ENCODE measurements around the gene CXCL16. TPM values are rescaled to one million over a fixed set of nuclear protein-coding genes. Genes with fewer than 3 reads are reported as not detected.
A peak's percentile ranks its signal among the peaks of the same experiment; 100 is the strongest.
"Not testable (repeated sequence)": the region's sequence is repeated elsewhere in the genome, so short reads cannot be mapped to it uniquely, and the experiment has no call there.

The CXCL16 gene
- total RNA-seq, 1 experiment from 2014 or later = 8.1 TPM

DNA sequence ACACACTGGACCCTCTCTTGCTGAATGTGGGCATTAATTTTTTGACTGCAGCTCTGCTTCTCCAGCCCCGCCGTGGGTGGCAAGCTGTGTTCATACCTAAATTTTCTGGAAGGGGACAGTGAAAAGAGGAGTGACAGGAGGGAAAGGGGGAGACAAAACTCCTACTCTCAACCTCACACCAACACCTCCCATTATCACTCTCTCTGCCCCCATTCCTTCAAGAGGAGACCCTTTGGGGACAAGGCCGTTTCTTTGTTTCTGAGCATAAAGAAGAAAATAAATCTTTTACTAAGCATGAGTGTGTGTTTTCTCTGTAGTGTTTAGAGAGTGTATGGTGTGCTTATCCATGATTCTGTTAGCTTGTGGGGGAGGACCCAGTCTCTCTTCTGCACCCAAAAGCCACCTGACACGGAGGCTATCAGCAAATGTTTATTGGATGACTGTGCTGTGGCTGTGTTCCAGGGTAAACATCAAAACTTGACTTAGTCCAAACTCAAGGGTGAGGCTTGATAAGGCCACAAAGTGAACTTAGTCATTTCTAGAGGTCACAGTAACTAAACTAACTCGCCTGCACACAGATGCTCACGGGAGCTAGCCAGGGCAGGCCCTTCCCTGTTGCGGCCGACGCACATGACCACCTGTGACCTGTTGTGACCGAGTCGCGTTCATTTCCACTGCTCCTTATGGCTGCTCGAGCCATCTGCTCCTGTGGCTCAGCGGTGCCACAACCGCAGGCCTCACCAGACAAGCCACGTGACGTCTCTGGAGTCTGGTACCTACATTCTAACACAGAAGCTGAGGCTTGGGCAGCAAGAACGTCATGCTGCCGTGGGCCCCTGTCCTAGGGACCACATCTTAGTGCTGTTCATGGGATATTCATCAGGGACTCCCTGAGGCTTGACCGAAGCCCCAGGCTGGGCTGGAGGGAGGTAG lies 18.3 kb downstream of the CXCL16 start:
- peak; percentile 98 for DNase-seq (ENCODE audit: low spot score)

DNA sequence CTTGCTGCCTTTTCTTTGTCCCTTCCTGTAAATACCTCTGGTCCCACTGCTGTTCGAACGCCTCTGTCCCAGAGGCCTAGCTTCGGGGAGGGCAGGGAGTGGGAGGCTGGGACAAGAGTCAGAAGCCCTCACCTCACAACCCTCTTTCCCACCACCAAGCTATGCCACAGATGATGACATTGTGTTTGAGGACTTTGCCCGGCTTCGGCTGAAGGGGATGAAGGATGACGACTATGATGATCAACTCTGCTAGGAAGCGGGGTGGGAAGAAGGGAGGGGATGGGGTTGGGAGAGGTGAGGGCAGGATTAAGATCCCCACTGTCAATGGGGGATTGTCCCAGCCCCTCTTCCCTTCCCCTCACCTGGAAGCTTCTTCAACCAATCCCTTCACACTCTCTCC lies 18.9 kb downstream of the CXCL16 start:
- no peak for DNase-seq (ENCODE audit: low spot score)

DNA sequence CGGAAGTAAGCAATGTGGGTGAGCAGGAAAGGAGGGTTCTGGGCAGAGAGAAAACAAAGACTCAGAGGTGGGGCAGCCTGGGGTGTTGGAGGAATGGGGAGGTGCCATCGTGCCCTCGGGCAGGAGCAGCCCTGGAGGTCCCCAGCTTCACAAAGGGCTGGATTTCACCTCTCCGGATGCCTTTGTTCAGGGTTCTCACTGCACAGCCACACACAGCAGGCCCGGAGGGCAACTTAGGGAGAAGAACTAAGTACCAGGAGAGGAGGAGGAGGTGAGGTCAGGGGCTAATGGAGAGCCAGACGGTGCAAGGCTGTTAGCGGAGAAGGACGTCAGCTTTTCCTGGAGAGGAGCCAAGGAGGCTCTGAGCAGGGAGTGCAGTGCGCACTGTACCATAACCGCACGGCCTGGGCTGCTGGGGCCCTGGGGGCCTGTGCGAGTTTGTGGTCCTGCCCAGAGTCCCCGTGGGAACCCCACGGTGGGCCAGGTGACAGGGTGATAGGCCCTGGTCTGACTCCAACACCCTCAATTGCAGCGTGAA lies 20.0 kb downstream of the CXCL16 start:
- no peak for DNase-seq (ENCODE audit: low spot score)

DNA sequence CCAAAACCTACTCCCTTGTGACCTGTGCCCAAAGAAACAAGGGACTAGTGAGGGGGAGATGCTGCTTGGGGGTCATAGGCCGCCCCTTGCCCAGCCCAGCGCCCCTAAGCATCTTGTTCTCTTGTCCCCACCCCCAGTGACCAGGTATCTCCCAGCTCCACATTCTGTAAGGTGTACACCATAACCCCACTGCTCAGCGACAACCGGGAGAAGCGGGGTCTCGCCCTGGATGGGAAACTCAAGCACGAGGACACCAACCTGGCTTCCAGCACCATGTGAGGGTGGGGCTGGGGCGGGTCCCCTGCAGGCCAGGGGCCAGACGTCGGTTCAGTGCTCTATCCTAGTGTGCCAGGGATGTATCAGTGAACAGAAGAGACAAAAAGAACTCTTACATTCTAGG lies 20.6 kb downstream of the CXCL16 start:
- DNase-seq (ENCODE audit: low spot score) = no peak

DNA sequence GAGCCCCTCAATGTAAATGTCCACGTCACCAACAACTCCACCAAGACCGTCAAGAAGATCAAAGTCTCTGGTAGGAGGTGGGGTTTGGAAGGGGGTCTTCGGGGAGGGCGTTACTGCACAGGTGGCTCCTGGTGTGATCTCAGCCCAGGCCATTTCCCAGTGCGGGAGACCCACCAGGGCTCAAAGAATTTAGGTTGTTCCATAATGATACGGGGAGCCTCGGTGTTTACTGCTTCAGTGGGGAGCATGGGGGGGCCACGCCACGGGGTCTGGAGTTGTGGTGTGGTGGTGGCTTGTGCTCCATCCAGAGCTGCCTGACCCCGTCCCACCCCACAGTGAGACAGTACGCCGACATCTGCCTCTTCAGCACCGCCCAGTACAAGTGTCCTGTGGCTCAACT lies 21.5 kb downstream of the CXCL16 start:
- DNase-seq (ENCODE audit: low spot score) = no peak

DNA sequence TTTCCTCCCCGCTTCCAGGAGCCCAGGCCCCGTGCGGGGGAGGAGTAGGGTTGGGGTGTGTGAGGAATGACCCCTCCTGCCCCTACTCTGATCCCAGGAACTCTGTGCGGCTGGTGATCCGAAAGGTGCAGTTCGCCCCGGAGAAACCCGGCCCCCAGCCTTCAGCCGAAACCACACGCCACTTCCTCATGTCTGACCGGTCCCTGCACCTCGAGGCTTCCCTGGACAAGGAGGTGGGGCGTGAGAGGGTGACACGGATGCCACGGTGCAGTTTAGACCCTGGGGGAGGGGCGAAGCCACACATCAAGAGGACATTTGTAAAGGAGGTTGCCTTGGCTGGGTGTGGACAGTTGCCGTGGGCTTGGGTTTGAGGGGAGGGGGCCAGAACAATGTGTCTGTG lies 21.9 kb downstream of the CXCL16 start:
- DNase-seq (ENCODE audit: low spot score) = no peak

DNA sequence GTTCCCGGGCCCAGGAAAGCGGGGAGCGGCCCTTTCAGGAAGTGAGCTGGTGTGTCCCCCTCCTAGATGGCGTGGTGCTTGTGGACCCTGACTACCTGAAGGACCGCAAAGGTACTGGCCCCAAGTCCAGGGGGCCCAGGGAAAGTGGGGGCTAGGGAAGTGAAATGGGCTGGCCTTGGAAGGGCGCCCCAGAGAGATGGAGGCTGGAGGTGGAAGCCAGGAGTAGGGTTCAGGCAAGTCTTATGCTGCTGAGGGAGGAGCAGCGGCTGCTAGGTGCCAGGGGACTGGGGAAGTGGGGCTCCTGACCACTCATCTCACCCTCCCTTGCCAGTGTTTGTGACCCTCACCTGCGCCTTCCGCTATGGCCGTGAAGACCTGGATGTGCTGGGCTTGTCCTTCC lies 23.6 kb downstream of the CXCL16 start:
- DNase-seq (ENCODE audit: low spot score) = no peak

DNA sequence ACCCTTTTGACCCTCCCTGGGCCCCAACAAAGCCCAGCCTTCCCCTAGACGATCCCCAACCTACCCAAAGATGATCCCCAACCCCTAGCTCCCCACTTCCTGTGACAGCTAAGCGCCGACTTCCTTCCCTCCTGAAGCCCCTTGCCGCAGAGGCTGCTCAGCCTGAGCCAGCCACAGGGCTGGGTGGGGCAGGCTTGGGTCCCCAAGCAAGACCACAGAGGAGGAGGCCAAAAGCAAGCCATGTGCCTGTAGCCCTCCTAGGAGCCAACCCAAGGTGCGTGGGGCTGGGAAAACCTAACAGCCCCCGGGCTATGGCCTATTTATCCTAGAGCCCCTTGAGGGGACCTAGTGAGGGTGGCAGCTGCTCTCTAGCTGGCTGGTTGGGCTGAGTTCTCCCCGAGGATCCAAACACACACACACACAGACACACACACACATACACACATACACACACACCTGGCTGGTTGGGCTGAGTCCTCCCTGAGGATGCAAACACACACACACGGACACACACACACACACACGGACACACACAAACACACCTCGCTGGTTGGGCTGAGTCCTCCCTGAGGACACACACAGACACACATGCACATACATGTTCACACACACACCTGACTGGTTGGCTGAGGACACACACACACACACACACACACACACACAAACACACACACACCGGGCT lies 24.5 kb downstream of the CXCL16 start:
- DNase-seq (ENCODE audit: low spot score) = no peak

DNA sequence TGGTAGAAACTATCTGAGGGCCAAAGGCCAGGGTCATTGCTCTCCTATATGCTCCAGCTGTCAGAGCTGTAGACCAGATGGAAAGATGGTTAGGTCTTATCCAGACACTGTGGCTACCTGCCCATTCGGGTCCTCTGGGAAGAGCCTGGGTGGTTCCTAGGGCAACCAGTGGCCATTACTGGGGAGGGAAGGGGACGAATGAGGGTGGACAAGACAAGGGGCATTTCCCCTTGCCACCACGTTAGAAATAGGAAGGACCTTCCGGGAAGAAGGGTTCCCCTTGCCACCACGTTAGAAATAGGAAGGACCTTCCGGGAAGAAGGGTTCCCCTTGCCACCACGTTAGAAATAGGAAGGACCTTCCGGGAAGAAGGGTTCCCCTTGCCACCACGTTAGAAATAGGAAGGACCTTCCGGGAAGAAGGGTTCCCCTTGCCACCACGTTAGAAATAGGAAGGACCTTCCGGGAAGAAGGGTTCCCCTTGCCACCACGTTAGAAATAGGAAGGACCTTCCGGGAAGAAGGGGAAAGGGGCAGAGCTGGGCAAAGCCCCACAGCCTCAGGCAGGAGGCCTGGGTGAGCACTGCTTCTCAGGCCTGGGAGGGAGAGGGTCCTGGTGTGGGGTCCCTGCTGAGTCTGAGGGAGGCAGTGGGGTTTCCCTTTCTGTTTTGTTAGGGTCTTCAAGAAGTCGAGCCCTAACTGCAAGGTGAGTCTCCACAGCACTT lies 25.2 kb downstream of the CXCL16 start:
- DNase-seq (ENCODE audit: low spot score) = not testable (repeated sequence)

DNA sequence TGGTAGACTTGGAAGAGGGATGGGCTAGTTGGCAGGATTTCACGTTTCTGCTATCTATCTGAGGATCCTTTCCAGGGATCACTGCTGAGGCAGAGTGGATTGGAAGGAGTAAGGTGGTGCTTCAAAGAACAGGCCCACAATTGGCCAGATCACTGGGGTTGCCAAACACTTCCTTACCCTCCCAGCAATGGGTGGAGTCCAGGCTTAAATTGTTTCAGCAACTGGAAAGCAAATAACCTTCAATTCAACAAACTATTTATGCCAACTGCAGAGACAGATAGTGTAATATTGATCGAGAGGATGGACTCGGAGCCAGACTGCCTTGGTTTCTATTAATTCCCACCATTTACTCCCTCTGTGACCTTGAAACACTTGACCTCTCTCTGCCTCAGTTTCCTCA lies 27.2 kb downstream of the CXCL16 start:
- DNase-seq (ENCODE audit: low spot score) = no peak

DNA sequence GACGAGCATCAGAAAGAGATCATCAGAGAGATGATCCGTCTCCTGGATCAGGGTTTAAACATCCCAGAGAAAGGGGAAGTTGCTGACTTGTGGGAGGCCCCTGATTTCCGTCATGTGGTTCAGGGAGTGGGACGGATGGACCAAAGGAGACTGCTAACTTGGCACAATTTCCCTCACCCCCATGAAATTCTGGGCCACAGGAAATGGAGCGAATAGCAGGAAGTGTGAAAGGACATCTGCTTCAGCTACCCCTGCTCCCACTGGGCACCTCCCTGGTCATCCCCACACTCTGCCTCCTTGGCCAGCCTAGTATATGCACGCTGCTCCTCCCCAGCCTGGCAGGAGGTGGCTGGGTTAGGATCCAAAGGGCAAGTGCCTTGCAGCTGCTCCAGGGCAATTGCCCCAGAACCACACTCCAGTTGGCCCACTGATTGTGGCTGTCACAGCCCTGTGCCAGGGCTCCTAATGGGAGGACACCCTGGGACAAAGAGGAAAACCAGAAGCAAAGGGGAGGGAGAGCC lies 28.0 kb downstream of the CXCL16 start:
- no peak for DNase-seq (ENCODE audit: low spot score)

DNA sequence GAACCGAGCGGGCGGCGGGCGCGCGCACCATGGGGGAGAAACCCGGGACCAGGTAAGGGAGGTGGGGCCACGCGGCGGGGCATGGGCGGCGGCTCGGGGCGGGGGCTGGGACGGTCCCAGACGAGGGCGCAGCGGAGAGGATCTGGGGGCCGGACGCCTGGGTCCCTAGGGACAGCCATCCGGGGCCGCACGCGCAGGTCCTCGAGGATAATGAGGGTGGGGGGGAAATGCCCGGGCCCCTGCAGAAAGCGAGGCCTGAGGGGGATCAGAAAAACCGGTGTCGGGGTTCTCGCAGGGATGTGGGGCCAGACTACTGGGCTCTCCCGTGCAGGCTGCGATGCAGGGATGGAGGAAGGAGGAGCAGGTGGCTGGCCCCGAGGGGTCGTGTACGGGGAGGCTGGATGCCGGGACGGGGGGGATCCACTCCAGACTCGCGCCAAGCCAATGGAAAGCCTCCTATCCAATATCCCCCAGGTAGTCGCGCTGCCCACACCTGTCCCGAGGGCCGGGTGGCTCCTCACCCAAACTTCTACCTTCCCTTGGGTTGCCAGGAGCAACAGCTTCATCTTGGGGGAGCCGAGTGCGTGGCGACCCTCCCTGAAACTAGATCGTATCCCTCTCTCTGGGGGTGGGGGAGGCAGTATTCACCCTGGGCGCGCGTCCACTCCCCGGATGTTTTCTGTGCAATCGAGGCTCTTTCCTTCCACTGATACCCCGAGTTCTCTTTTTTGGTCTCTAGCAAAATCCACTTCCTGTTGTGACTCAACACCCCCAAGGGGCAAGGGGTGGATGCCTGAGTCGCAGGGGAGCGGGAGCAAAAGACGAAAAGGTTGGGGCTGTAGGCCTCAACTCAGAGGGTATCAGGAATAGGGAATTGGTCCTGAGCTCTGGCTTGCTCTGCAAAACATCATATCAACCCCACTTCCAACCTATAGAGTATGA lies 28.8 kb downstream of the CXCL16 start:
- no peak for DNase-seq (ENCODE audit: low spot score)

DNA sequence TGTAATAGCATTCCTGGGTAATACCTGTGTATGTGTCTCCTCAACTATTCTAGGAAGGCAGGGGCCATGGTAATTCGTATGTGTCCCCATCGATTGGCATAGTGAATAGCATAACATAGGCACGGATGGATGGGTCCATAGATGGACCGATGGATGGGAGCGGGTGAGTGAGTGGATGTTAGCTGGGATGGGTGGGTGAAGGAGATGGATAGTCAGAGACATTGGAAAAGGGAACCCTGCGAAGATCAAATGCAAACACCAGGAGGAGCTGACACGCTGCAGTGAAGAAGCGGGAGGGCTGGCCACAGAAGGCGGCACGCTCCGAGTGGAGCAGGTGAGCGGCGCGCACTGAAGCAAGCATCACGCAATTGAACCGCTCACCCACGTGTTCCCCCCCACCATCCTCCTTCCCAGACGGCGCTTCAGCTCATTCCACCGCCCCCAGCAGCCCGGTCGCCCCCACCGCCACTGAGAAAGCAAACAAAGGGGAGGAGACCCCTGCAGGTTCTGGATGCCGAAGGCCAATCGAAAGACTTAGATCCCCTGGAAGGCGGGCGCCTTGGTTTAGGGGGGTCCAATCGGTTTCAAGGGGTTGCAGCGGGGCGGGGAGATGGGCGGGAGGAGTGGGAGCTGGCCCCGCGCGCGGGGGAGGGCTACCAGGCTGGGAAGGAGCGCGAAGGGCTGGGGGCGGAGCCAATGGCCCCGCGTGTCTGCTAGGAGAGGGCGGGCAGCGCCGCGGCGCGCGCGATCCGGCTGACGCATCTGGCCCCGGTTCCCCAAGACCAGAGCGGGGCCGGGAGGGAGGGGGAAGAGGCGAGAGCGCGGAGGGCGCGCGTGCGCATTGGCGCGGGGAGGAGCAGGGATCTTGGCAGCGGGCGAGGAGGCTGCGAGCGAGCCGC lies 29.7 kb downstream of the CXCL16 start, which contains the start of gene ARRB2:
Gene ARRB2, plus strand, starts transcription at position 839 of the 899 bp plus-strand sequence. CDS start 90 bp downstream, outside the sequence.
- peak; percentile 95 for DNase-seq (ENCODE audit: low spot score)

DNA sequence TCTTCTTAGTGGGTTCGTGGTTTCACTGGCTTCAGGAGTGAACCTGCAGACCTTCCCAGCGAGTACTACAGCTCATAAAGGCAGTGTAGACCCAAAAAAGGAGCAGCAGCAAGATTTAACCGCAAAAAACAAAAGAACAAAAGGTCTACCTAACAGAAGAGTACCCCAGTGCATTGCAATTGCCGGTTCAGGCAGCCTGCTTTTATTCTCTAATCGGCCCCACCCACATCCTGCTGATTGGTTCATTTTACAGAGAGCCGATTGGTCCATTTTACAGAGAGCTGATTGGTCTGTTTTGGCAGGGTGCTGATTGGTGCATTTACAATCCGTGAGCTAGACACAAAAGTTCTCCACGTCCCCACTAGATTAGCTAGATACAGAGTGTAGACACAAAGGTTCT lies 31.3 kb downstream of the CXCL16 start:
- DNase-seq (ENCODE audit: low spot score) = peak; percentile 28

DNA sequence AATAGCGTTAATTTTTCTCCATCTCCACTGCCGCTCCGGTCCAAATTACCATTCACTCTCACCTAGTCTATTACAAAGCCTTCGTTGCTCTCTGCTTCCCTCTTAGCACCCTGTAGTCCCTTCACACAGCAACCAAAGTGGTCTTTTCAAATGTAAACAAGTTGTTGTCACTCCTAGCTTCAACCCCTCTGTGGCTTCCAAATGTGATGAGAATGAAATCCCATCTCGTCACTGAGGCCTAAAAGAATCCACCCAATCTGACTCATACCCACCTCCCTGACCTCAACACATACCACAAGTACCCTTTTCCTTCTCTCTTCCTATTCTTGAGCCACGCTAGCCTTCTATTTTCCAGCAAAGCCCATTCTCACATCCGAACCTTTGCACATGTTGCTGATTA lies 33.6 kb downstream of the CXCL16 start:
- peak; percentile 52 for DNase-seq (ENCODE audit: low spot score)

DNA sequence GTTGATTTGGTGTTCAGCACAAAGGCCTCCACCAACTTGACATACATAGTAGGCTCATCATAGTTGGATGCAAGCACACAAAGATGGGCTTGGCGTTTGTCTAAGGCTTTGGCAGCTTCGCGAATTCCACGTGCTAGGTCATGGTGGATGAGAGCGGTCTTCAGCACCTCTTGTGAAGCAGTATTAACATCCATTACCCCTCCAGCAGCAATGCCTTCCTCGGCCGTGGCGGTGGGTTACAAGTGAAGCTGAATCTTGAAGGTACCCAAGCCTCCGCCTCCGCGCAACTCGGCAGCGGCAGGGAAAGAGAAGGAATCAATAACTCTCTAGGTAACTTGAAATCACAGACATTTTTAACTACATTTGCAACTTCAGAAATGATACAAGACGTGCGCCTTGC lies 34.7 kb downstream of the CXCL16 start:
- no peak for DNase-seq (ENCODE audit: low spot score)

DNA sequence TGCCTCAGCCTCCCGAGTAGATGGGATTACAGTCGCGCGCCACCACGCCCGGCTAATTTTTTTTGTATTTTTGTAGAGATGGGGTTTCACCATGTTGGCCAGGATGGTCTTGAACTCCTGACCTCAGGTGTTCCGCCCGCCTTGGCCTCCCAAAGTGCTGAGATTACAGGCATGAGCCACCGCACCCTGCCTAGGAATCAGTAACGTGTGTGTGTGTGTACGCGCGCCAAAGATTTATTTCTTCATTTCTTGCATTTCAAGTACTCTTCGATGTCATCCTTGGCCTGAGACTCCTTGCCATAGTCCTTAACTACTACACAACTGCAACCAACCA lies 35.2 kb downstream of the CXCL16 start:
- DNase-seq (ENCODE audit: low spot score) = not testable (repeated sequence)

DNA sequence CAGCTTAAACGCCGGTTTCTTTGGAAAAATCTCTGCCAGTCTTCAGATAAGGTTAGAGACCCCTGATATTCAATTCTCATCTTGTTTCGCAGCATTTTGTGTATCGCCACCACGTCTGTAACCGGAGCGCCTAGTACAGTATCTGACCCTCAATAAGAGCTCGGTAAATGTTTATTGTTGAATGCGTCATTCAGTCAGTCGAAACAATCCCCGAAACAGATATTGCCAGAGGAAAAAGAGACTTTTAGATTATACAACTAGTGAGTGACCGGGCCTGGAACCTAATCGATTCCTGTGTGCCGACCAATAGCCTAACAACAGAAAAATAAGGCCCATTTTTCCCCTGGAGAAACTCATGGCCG lies 36.4 kb downstream of the CXCL16 start:
- DNase-seq (ENCODE audit: low spot score) = no peak

DNA sequence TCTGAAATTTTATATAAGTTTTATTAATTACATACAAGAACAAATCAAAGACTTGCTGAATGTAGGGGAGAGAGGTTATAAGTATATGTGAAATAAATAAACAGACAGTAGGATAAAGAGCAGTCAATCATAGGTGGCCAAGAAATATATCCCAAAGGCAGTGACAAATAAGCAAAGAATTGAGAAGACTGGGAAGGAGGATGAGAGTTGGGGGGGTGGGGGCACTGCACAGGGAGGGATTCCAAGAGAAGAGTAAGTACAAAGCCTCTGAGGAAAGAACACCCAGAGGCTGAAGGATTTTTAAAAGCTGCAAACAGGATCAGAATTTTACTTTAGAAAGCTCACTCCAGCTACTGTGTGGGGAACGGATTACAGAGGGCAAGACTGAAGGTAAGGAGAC lies 38.6 kb downstream of the CXCL16 start:
- no peak for DNase-seq (ENCODE audit: low spot score)

Measured in A172 (cell line).